K562 (cell line): ENCODE results near the gene C2orf69. TPM values are rescaled to one million over a fixed set of nuclear protein-coding genes. Genes with fewer than 3 reads are reported as not detected.

Source experiments
- CREM ChIP-seq: IDR thresholded peaks from 2 replicates; pipeline ENCODE4 v1.6.1; 2014; ENCODE audit warnings: antibody characterized with exemption, low read depth
- E2F3 ChIP-seq: fragments of 250-450 bp; sonication (Bioruptor Pico); IDR thresholded peaks from 2 replicates; pipeline ENCODE4 v1.4.0; 2020; ENCODE audit warnings: mild to moderate bottlenecking
- EGR1 ChIP-seq: fragments of 450-650 bp; conservative IDR thresholded peaks from 2 replicates; pipeline ENCODE4 v1.6.1; 2017; ENCODE audit warnings: mild to moderate bottlenecking
- FOXM1 ChIP-seq, 2 experiments: fragments of 450-650 bp in 1 of 2; sonication (generic) in 1 of 2; formaldehyde crosslinking in 1 of 2; IDR thresholded peaks; 2 replicates each; pipeline versions ENCODE4 v1.6.1 to v1.9.0; 2017 to 2022; ENCODE audit warnings: low read depth in 2 of 2, mild to moderate bottlenecking in 2 of 2, missing genetic modification reagents in 1 of 2, moderate library complexity in 1 of 2
- GTF2A2 ChIP-seq: IDR thresholded peaks from 2 replicates; pipeline ENCODE4 v1.6.1; 2016; ENCODE audit warnings: mild to moderate bottlenecking, missing genetic modification characterization, missing compliant biosample characterization
- HDAC1 ChIP-seq, 2 experiments: fragments of 450-650 bp; IDR thresholded peaks; 2 replicates each; pipeline ENCODE4 v1.6.1; 2016 to 2017; ENCODE audit warnings: inconsistent platforms in 1 of 2, mild to moderate bottlenecking in 1 of 2, moderate library complexity in 1 of 2
- HDAC6 ChIP-seq: IDR thresholded peaks from 2 replicates; pipeline ENCODE4 v1.6.1; 2012; ENCODE audit warnings: low read depth, mild to moderate bottlenecking, control low read depth, inconsistent platforms, low read length, moderate library complexity
- MAFK ChIP-seq: IDR thresholded peaks from 2 replicates; pipeline ENCODE4 v1.6.1; 2011; ENCODE audit warnings: low read length, improper control_type of control experiment
- NFYB ChIP-seq: IDR thresholded peaks from 2 replicates; pipeline ENCODE4 v1.6.1; 2011; ENCODE audit warnings: mild to moderate bottlenecking, moderate library complexity; ENCODE audit not compliant: insufficient read length; ENCODE audit errors: extremely low read depth
- NONO ChIP-seq, 2 experiments: fragments of 200-400 bp in 1 of 2; fragments of 450-650 bp in 1 of 2; formaldehyde crosslinking in 1 of 2; IDR thresholded peaks; 2 replicates each; pipeline ENCODE4 v1.6.1; 2017; ENCODE audit warnings: low read depth in 2 of 2, mild to moderate bottlenecking in 2 of 2, moderate library complexity in 2 of 2, low read length in 1 of 2
- PRMT5 ChIP-seq: sonication (generic); formaldehyde crosslinking; IDR thresholded peaks from 2 replicates; pipeline ENCODE4 v1.5.0; 2020; ENCODE audit warnings: missing genetic modification reagents
- SLC30A9 ChIP-seq: fragments of 250-450 bp; sonication (Bioruptor Pico); IDR thresholded peaks from 2 replicates; pipeline ENCODE4 v1.8.0; 2022; ENCODE audit warnings: mild to moderate bottlenecking, moderate library complexity
- SREBF2 ChIP-seq: sonication (generic); formaldehyde crosslinking; IDR thresholded peaks from 2 replicates; pipeline ENCODE4 v1.4.0; 2020; ENCODE audit warnings: mild to moderate bottlenecking, missing genetic modification reagents
- SRSF3 ChIP-seq: fragments of 200-400 bp; formaldehyde crosslinking; IDR thresholded peaks from 2 replicates; pipeline ENCODE4 v1.6.1; 2016; ENCODE audit warnings: mild to moderate bottlenecking, low read length, moderate library complexity; ENCODE audit not compliant: insufficient read depth
- SUPT5H ChIP-seq: fragments of 450-650 bp; IDR thresholded peaks from 2 replicates; pipeline ENCODE4 v1.6.1; 2016
- TCF7 ChIP-seq: sonication (generic); IDR thresholded peaks from 2 replicates; pipeline ENCODE4 v1.6.1; 2016; ENCODE audit warnings: antibody characterized with exemption, borderline replicate concordance
- TEAD4 ChIP-seq, 2 experiments: sonication (generic) in 1 of 2; formaldehyde crosslinking in 1 of 2; IDR thresholded peaks; 2 replicates each; pipeline versions ENCODE4 v1.6.1 to v1.8.0; 2012 to 2022; ENCODE audit warnings: borderline replicate concordance in 1 of 2, inconsistent platforms in 1 of 2, low read length in 1 of 2, mild to moderate bottlenecking in 1 of 2, missing genetic modification reagents in 1 of 2
- WHSC1 ChIP-seq: IDR thresholded peaks from one replicate; pipeline ENCODE4 v1.6.1; 2012; ENCODE audit warnings: low read length, control low read depth, inconsistent platforms
- XRCC3 ChIP-seq: fragments of 450-650 bp; IDR thresholded peaks from 2 replicates; pipeline ENCODE4 v1.6.1; 2017; ENCODE audit warnings: mild to moderate bottlenecking, moderate library complexity
- ZNF316 ChIP-seq: fragments of 450-650 bp; IDR thresholded peaks from 2 replicates; pipeline ENCODE4 v1.6.1; 2016
- ZNF780A ChIP-seq: fragments of 250-450 bp; sonication (Bioruptor Pico); IDR thresholded peaks from 2 replicates; pipeline ENCODE4 v1.5.0; 2021; ENCODE audit warnings: mild to moderate bottlenecking
- ZNF785 ChIP-seq: fragments of 250-450 bp; sonication (Bioruptor Pico); IDR thresholded peaks from 2 replicates; pipeline ENCODE4 v1.4.0; 2020; ENCODE audit warnings: mild to moderate bottlenecking
- polyA plus RNA-seq, 8 experiments: library from polyadenylated mRNA; depleted of rRNA in 4 of 8; stranded (reverse) in 5 of 8; unstranded in 3 of 8; fragments of >200 nt; fragmentation: Nextera tagmentation in 2 of 8; fragmentation: Illumina TruSeq in 1 of 8; extraction: Ambion mirVana in 2 of 8; extraction: Trizol in 1 of 8; gene quantifications; 2 replicates each; pipeline versions ENCODE4 v1.2.1 to v1.2.3, GENCODE V29; 2011 to 2014; ENCODE audit warnings: inconsistent platforms in 1 of 8, missing spikeins in 1 of 8
- total RNA-seq, 7 experiments: library from RNA; depleted of rRNA in 6 of 7; stranded (reverse); fragments of >200 nt in 6 of 7; fragmentation: Illumina TruSeq in 2 of 7; extraction: Trizol in 2 of 7; gene quantifications; 2 replicates each; pipeline versions ENCODE4 v1.2.1 to v1.2.3, GENCODE V29; 2011 to 2021; ENCODE audit warnings: low replicate concordance in 1 of 7
- TF ChIP-seq, protein P1 (sequence below): fragments of 450-650 bp; IDR thresholded peaks from 2 replicates; pipeline ENCODE4 v1.6.1; 2016; ENCODE audit warnings: low read depth

Gene C2orf69
- total and polyA plus RNA-seq, 9 of the 15 experiments (the other 6 are each of a cell fraction or from before 2014, with no cell fraction given): 3.4 to 9.8 (median 5.7) TPM

DNA sequence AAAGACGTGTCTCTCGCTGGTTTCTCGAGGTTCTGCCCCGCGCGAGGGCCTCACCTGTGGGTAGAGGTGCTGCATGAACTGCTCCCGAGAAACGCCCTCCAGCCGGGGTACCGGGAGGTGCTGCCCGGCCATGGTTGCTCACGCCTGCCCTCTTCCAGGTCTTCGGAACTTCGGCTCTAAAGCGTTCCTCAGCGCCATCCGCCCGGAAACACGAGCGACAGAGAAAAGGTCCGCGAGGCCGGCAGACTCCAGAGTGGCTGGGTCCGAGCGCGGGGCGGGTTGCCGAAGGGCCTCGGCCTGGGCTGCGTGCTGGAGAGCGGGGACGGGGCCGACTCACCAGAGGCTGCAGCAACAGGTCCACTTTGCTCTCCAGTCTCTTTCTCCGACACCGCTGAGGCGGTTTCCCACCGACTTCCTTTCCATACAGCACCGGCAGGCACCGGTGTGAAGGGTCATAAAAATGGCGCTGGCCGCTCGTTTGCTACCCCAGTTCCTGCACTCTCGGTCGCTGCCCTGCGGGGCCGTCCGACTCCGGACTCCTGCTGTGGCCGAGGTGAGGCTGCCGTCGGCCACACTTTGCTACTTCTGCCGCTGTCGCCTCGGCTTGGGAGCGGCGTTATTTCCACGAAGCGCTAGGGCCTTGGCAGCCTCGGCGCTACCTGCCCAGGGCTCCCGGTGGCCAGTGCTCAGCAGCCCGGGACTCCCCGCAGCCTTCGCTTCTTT is 44.4 kb downstream of the C2orf69 start, which contains the start of the genes MAIP1 and TYW5 (continued):
- no peak for TF ChIP-seq SLC30A9 (CRISPR knock-in tag)
- TF ChIP-seq, protein P1, sequence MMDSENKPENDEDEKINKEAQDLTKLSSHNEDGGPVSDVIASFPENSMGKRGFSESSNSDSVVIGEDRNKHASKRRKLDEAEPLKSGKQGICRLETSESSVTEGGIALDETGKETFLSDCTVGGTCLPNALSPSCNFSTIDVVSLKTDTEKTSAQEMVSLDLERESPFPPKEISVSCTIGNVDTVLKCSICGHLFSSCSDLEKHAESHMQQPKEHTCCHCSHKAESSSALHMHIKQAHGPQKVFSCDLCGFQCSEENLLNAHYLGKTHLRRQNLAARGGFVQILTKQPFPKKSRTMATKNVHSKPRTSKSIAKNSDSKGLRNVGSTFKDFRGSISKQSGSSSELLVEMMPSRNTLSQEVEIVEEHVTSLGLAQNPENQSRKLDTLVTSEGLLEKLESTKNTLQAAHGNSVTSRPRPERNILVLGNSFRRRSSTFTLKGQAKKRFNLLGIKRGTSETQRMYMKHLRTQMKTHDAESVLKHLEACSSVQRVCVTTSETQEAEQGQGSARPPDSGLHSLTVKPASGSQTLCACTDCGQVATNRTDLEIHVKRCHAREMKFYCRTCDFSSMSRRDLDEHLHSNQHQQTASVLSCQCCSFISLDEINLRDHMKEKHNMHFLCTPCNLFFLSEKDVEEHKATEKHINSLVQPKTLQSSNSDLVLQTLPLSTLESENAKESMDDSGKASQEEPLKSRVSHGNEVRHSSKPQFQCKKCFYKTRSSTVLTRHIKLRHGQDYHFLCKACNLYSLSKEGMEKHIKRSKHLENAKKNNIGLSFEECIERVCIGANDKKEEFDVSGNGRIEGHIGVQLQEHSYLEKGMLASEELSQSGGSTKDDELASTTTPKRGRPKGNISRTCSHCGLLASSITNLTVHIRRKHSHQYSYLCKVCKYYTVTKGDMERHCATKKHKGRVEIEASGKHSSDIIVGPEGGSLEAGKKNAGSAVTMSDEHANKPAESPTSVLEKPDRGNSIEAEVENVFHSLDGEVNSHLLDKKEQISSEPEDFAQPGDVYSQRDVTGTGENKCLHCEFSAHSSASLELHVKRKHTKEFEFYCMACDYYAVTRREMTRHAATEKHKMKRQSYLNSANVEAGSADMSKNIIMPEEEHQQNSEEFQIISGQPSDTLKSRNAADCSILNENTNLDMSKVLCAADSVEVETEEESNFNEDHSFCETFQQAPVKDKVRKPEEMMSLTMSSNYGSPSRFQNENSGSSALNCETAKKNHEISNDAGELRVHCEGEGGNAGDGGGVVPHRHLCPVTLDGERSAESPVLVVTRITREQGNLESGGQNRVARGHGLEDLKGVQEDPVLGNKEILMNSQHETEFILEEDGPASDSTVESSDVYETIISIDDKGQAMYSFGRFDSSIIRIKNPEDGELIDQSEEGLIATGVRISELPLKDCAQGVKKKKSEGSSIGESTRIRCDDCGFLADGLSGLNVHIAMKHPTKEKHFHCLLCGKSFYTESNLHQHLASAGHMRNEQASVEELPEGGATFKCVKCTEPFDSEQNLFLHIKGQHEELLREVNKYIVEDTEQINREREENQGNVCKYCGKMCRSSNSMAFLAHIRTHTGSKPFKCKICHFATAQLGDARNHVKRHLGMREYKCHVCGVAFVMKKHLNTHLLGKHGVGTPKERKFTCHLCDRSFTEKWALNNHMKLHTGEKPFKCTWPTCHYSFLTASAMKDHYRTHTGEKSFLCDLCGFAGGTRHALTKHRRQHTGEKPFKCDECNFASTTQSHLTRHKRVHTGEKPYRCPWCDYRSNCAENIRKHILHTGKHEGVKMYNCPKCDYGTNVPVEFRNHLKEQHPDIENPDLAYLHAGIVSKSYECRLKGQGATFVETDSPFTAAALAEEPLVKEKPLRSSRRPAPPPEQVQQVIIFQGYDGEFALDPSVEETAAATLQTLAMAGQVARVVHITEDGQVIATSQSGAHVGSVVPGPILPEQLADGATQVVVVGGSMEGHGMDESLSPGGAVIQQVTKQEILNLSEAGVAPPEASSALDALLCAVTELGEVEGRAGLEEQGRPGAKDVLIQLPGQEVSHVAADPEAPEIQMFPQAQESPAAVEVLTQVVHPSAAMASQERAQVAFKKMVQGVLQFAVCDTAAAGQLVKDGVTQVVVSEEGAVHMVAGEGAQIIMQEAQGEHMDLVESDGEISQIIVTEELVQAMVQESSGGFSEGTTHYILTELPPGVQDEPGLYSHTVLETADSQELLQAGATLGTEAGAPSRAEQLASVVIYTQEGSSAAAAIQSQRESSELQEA: no peak
- TF ChIP-seq SRSF3: no peak
- peak; percentile 78 for TF ChIP-seq SUPT5H
- no peak for TF ChIP-seq MAFK
- TF ChIP-seq CREM: 0 out of 2 replicates have a peak, but pooled peaks have one; percentile 18
- no peak for TF ChIP-seq EGR1
- TF ChIP-seq NONO (IDR thresholded peaks at IDR 0.05; ENCODE audit: low read depth in 2 of 2, low read length in 1 of 2): no peak
- peak; percentile 91 for TF ChIP-seq GTF2A2 (tag)
- no peak for TF ChIP-seq ZNF785 (CRISPR knock-in tag)
- no peak for TF ChIP-seq NFYB
- no peak for TF ChIP-seq XRCC3
- no peak for TF ChIP-seq HDAC6
- no peak for TF ChIP-seq SREBF2
- TF ChIP-seq ZNF316: no peak
- TF ChIP-seq TCF7: no peak
- TF ChIP-seq ZNF780A (CRISPR knock-in tag): no peak
- TF ChIP-seq HDAC1 (IDR thresholded peaks at IDR 0.05): peak in 1 of 2 experiments; percentile 39; a peak in 1 of 4 replicates
- no peak for TF ChIP-seq WHSC1
- TF ChIP-seq PRMT5 (CRISPR knock-in tag): no peak
- TF ChIP-seq TEAD4 (IDR thresholded peaks at IDR 0.05; ENCODE audit: low read length): no peak
- no peak for TF ChIP-seq TEAD4 (CRISPR knock-in tag; IDR thresholded peaks at IDR 0.05; ENCODE audit: borderline replicate concordance)
- TF ChIP-seq FOXM1 (IDR thresholded peaks at IDR 0.05; ENCODE audit: low read depth): peak; percentile 81; the same call in 1 of the 2 replicates
- TF ChIP-seq FOXM1 (CRISPR knock-in tag; IDR thresholded peaks at IDR 0.05; ENCODE audit: low read depth): no peak
- no peak for TF ChIP-seq E2F3
